GM21381 (cell line): ENCODE measurements around the gene GP1BA.
"Not testable (repeated sequence)": the region's sequence is repeated elsewhere in the genome, so short reads cannot be mapped to it uniquely, and the experiment has no call there.

Experiments used
- ATAC-seq: cut with Tn5 transposase; IDR thresholded peaks from one replicate; pipeline ENCODE4 v1.9.1; 2021; ENCODE audit warnings: mild to moderate bottlenecking, moderate library complexity; ENCODE audit not compliant: unreplicated experiment

Gene GP1BA

DNA sequence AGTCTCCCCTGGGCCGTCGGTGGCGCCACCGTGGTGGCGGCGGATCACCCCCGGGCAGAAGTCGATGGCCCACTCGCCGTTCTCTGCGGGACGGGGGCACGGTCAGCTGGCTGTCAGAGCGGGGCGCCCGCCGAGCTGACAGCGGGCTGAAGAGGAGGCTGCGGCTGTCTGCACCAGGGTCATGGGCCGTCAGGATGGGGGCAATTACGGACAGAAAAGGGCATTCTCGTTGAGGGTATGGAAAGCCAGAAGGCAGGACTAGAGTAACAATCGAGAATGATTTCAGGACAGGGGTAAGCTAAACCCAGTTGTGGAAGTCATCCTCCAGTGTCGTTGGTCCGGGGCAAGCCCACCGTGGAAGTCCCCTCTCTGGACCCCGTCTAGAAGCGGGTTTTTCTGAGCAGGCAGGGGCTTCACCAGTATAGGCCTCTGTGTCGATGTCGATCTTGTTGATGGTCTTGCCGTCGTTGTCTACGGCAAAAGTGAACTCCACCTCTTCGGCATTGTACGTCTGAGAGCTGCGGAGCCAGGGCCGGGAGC lies 30.9 kb upstream of the GP1BA start:
- ATAC-seq: no peak

DNA sequence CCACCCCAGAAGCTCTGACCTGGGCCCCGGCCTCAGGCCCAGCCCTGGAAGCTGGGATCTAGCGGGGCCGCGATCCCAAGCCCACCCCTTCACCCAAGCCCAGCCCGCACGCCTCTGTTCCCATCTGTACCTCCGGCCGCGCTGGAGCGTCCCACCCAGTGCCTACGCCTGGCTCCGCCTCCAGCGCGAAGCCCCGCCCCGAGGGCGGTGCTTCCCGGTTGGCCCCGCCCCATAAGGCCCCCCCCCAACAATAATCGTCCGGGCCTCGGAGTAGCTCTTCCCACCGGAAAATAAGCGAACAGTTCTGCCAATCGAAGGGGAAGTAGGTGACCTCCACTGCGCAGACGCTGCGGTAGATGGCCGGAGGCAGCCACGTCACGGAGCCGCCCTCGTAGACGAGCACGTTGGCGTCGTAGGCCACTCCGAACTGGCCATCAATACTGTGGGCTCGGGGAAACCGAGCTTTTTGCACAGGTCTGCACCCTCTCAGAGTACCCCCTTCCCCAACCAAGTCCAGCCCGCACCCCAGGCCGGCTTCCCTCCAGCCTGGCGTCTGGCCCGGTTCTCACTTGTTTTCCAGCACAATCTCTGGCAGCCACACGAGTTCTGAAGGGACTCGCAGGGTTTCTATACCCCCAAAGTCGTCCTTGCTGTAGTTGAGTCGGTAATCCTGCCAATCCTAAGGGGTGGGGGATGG lies 30.3 kb upstream of the GP1BA start:
- ATAC-seq: no peak

DNA sequence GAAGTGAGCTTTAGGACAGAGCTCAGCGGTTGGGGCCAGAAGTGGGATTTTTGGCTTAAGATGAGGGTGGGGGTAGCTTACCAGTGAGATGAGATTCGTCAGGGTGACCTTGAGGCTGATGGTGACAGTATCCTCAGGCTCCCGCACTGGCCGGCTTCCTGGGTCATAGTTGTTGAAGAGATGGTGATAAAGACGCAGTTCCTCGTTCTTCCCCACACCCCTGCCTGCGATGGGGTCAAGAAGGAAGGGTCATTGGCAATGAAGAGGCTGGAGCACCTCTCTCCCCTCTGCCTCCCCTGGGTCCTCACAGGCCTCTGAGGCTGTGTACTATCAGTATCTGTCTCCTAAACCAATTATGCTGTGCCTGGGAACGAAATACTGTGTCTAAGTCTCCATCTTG lies 29.5 kb upstream of the GP1BA start:
- ATAC-seq: no peak

DNA sequence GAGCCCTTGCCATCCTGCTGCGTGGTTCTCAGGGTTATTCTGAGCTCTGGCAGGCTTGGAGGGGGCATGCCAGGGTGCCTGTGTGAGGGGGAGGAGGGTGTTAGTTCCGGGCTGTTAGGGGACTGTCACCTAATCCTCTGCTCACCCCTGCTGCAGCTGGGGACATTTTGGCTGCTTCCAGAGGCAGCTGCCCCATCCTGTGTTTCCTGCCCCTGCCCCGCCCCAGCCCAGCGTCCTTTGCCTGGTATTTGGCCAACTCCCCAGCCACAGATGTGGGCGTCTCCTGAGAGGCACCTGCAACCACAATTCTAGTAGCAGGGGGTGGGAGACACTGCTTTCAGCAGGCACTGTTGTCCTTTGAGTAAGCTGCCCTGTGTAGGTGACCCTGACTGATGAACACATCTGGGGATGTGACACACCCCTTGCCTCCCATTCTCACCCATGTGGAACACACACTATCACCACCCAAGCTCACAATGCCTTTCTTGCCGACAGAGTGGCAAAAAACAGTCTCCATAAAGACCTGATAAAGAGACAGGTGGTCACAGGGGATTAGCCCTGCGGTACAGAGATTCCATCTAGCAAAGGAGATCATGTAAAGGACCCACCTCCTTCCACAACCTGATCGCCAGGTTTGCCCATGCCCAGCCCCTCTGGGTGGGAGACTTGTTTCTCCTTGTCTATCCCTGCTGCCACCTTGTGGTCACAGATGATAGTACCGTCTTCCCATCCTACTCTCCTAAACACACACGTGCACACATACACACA lies 28.8 kb upstream of the GP1BA start, which contains the start of gene CHRNE:
Gene CHRNE, minus strand, starts transcription at position 48 of the 768 bp plus-strand sequence. Its CDS starts 35 bp downstream, at position 13.
- peak; percentile 37 for ATAC-seq

DNA sequence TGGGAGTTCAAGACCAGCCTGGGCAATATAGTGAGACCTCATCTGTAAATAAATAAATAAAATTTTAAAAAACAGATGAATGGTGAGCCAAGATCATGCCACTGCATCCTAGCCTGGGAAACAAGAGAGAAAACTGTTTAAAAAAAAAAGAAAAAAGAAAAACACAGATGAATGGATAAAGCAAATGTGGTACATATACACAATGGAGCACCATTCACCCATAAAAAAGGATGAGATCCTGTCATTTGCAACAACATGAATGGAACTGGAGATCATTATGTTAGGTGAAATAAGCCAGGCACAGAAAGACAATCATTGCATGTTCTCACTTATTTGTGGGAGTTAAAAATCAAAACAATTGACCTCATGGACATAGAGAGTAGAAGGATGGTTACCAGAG lies 25.4 kb upstream of the GP1BA start:
- not testable (repeated sequence) for ATAC-seq

DNA sequence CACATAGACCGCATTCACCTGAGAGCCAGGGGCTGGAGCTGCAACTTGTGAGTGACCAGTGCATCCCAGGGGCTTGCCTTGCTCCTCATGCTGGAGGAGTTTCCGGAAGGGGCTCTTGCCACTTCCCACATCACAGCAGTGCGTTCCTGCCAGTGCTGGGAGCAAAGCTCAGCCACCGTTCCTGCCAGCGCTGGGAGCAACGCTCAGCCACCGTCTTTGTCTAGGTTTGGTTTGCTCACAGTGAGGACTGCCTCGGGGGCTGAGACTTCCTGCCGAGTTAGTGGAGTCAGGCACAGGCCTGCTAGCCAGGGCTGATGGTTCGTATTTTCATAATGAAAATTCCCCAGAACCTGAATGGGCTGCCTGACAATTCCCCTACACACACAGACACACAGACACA lies 23.8 kb upstream of the GP1BA start:
- no peak for ATAC-seq

DNA sequence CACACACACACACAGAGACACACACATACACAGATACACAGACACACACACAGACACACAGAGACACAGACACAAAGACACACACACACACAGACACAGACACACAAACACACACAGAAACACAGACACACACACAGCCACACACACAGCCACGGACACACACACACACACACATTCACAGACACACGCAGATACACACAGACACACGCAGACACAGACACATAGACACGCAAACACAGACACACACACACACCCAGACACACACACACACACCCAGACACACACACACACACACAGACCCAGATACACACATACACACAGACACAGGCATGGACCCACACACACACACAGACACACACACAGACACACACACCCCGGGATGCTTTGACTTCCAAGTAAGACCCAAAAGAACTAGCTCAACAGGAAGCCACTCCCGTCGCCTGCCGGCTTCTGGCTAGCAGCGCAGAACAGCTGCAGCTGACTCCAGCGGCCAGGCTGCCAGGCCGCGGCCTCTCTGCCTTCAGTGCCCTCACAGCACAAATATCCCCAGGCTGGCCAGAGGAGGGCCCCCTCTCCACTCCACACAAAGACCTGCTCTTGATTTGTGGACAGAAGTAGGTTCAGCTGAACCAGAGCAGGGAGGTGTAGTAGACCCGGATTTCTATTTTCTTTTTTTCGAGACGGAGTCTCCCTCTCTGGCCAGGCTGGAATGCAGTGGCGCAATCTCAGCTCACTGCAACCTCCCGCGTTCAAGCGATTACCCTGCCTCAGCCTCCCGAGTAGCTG lies 23.2 kb upstream of the GP1BA start:
- ATAC-seq: no peak

DNA sequence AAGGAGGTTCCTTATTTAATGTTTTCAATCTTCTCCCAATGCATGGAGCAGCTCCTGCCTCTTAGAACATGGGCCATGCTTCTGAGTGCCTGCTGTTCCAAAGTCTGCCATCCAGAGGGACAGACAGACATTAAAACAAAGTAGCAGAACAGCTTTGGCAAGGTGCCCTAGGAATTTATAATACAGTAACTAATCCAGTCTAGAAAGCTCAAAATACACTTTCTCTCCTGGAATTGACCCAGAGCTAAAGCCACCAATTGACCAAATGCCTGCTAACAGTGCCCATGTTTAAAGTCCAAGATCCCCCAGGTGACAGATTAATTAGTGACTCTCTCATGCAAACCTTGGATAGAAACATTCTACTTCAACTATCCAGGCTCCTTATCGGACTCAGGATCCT lies 18.1 kb upstream of the GP1BA start:
- no peak for ATAC-seq

DNA sequence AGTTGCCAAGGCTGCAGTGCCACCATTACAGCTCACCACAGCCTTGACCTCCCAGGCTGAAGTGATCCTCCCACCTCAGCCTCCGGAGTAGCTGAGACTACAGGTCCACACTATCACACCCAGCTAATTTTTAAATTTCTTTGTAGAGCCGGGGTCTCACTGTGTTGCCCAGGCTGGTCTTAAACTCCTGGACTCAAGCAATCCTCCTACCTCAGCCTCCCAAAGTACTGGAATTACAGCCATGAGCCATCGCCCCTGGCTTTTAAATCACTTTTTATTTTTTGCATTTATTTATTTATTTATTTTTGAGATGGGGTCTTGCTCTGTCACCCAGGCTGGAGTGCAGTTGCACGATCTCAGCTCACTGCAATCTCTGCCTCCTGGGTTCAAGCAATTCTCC lies 17.5 kb upstream of the GP1BA start:
- not testable (repeated sequence) for ATAC-seq

DNA sequence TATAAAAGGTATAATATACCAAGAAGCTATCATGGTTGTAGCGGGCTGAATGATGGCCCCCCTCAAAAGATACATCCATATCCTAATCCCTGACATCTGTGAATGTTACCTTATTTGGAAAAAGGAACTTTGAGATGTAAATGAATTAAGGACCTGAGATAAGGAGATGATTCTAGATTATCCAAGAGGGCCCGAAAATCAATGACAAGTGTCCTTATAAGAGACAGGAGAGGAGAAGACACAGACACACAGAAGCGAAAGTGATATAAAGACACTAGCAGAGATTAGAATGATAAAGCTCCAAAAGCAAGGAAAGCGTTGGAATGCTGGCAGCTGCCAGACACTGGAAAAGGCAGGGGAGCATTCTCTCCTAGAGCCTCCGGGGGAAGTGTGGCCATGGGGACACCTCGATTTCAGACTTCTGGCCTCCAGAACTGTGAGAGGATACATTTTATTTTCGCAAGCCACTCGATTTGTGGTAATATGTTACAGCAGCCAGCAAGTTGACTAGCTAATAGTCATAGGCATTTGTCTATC lies 12.5 kb upstream of the GP1BA start:
- no peak for ATAC-seq

DNA sequence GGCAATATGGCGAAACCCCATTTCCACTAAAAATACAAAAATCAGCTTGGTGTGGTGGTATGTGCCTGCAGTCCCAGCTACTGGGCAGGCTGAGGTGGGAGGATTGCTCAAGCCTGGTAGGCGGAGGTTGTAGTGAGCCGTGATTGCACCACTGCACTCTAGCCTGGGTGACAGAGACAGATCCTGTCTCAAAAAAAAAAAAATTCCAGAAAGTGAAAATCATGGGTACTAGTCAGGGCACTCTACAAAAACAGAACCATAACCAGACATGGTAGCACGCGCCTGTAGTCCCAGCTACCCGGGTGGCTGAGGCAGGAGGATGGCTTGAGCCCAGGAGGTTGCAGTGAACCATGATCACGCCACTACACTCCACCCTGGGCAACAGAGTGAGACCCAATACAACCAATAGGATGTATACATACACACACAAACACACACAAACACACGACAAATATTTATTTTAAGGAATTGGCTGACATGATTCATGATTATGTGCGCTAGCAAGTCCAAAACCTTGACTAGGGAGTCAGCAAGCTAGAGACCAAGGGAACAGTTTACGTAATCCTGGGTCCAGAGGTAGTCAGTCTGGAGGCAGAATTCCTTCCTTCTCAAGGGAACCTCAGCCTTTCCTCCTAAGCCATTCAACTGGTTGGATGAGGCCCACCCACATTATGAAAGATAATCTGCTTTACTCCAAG lies 11.6 kb upstream of the GP1BA start:
- ATAC-seq: no peak

DNA sequence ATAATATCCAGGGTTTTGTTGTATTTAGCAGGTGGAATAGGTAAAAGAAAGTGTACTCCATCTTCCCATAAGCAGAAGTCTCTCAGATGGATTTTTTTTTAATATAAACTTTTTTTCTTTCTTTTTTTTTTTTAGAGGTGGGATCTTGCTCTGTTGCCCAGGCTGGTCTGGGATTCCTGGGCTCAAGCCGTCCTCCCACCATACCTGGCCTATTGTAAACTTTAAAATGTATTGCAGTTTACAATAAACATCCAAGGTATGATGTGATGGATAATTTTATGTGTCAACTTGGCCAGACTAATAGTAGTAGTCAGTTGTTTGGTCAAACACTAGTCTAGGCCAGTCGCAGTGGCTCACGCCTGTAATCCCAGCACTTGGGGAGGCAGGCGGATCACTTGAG lies 10.8 kb upstream of the GP1BA start:
- no peak for ATAC-seq

DNA sequence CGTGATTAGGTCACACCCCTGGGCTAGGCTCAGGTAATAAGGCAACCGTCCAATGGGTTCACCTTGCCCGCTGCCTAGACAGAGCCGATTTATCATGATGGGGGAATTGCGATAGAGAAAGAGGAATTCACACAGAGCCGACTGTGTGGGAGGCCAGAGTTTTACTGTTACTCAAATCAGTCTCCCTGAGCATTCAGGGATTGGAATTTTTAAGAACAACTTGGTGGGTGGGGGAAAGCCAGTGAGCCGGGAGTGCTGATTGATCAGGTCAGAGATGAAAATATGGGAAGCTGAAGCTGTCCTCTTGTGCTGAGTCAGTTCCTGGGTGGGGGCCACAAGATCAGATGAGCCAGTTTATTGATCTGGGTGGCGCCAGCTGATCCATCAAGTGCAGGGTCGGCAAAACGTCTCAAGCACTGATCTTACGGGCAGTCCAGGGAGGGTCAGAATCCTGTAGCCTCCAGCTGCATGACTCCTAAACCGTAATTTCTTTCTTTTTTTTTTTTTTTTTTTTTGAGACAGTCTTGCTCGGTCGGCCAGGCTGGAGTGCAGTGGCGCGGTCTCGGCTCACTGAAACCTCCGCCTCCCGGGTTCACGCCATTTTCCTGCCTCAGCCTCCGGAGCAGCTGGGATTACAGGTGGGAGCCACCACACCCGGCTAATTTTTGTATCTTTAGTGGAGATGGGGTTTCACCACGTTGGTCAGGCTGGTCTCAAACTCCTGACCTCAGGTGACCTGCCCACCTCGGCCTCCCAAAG lies 5.3 kb upstream of the GP1BA start:
- not testable (repeated sequence) for ATAC-seq

DNA sequence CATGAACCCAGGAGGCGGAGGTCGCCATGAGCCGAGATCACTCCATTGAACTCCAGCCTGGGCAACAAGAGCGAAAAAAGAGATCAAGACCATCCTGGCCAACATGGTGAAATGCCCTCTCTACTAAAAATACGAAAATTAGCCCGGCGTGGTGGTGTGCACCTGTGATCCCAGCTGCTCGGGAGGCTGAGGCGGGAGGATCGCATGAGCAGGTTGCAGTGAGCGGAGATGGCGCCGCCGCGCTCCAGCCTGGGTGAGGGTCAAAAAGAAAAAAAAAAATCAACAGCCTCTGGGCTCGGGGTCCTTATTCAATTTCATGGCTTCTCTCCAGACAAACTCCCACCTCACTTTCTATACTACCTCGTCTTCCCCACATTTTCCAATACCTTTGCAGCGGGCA lies 3.2 kb upstream of the GP1BA start:
- ATAC-seq: no peak

DNA sequence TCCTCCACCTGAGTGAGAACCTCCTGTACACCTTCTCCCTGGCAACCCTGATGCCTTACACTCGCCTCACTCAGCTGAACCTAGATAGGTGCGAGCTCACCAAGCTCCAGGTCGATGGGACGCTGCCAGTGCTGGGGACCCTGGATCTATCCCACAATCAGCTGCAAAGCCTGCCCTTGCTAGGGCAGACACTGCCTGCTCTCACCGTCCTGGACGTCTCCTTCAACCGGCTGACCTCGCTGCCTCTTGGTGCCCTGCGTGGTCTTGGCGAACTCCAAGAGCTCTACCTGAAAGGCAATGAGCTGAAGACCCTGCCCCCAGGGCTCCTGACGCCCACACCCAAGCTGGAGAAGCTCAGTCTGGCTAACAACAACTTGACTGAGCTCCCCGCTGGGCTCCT lies 679 bp downstream of the GP1BA start:
- ATAC-seq: no peak

DNA sequence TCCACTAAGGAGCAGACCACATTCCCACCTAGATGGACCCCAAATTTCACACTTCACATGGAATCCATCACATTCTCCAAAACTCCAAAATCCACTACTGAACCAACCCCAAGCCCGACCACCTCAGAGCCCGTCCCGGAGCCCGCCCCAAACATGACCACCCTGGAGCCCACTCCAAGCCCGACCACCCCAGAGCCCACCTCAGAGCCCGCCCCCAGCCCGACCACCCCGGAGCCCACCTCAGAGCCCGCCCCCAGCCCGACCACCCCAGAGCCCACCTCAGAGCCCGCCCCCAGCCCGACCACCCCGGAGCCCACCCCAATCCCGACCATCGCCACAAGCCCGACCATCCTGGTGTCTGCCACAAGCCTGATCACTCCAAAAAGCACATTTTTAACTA lies 1.6 kb downstream of the GP1BA start:
- no peak for ATAC-seq

DNA sequence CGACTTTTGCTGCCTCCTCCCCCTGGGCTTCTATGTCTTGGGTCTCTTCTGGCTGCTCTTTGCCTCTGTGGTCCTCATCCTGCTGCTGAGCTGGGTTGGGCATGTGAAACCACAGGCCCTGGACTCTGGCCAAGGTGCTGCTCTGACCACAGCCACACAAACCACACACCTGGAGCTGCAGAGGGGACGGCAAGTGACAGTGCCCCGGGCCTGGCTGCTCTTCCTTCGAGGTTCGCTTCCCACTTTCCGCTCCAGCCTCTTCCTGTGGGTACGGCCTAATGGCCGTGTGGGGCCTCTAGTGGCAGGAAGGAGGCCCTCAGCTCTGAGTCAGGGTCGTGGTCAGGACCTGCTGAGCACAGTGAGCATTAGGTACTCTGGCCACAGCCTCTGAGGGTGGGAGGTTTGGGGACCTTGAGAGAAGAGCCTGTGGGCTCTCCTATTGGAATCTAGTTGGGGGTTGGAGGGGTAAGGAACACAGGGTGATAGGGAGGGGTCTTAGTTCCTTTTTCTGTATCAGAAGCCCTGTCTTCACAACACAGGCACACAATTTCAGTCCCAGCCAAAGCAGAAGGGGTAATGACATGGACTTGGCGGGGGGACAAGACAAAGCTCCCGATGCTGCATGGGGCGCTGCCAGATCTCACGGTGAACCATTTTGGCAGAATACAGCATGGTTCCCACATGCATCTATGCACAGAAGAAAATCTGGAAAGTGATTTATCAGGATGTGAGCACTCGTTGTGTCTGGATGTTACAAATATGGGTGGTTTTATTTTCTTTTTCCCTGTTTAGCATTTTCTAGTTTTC lies 2.3 kb downstream of the GP1BA start:
- peak; percentile 54 for ATAC-seq

DNA sequence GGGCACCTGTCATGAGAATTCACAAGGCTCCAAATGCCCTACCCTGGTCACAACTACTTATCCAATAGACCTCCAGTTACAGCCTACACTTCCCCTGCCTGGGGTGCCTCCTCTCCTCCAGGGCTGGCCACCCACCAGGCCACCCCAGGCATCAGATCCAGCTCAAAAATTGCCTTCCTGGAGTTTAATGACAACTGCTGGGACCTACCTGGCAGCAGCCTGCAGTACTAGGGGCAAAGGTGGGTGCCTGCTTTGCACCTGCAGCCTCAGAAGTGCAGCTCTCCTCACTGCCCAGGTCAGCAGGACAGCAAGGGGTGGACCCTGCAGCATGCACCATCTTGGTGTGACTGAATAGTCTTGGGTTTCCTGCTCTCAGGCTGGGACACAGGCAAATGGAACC lies 3.6 kb downstream of the GP1BA start:
- ATAC-seq: no peak

DNA sequence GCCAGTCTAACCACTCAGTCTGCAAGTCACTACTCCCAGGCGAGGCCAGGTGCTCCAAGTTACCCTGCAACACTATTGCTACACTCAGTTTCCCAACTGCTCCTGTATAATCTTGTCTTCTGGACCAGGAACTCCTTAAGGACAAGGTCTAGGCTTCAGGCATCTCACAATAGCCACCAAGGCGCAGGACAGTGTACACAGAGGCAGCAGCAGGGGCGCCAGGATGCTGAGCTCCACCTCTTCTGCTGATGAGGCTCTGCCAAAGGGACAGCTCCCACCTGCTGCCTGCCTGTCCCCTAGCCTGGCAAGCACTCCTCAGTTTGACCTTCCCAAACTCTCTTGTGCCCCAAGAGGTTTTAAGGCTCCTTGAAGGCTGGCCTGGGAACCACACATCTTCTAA lies 4.4 kb downstream of the GP1BA start:
- no peak for ATAC-seq
